ENCODE data around the gene SUGP2. TPM values are rescaled to one million over a fixed set of nuclear protein-coding genes. Genes with fewer than 3 reads are reported as not detected.

The SUGP2 gene
- total RNA-seq, 1 experiment from 2014 or later, result 95.2 TPM

DNA sequence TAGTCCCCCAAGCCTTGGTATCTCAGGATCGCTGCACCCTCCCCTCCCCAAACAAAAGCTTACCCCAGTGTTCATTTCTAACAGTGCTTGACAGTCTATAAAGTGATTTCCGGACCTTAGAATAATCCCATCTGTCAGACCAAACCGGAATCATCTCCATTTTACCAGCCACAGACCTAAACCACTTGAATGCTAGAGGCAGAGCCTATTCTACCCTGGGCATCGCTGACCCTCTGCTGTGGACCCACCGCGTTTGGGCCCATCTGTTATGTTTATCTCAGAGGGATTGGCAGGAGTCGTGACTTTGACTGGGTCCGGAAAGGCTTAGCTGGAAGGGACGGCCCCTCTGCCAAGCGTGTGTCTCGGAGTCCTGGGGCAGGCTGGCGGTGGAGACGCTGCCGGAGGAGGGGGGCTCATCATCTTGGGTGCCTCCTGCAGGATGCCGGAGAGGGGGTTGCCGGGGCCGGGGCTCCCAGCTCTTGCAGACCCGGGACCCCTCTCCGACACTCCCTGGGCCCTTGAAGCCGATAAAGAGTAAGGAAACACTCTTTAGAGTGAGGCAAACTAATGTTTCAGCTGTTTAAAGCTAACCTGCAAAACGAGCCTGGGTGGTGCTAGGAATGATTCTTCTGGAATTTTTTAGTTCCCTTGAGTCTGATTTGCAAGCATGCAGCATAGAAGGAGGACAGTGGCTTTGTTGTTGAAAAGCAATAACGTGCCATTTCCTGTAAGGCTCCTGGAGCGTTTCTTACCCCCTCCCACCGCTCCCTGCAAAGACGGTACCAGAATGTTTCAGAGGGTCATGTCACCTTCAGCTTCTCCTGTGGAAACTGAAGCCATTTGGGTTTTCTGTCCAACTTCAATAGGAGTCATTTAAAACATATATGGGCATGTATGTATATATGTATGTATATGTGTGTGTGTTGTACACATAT is 31.8 kb upstream of the SUGP2 start:
- peaks cover 20 to 21% of the 10 kb centered on the region in 2 experiments for H3K4me1 Mint-ChIP-seq

More for the DNA sequence above, 31.8 kb upstream of the SUGP2 start:
- peaks cover 53% of the 10 kb centered on the region for H3K27me3 Mint-ChIP-seq (ENCODE audit: low read depth)
- TF ChIP-seq, protein P1, sequence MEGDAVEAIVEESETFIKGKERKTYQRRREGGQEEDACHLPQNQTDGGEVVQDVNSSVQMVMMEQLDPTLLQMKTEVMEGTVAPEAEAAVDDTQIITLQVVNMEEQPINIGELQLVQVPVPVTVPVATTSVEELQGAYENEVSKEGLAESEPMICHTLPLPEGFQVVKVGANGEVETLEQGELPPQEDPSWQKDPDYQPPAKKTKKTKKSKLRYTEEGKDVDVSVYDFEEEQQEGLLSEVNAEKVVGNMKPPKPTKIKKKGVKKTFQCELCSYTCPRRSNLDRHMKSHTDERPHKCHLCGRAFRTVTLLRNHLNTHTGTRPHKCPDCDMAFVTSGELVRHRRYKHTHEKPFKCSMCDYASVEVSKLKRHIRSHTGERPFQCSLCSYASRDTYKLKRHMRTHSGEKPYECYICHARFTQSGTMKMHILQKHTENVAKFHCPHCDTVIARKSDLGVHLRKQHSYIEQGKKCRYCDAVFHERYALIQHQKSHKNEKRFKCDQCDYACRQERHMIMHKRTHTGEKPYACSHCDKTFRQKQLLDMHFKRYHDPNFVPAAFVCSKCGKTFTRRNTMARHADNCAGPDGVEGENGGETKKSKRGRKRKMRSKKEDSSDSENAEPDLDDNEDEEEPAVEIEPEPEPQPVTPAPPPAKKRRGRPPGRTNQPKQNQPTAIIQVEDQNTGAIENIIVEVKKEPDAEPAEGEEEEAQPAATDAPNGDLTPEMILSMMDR (conservative IDR thresholded peaks at IDR 0.05), result no peak
- Histone ChIP-seq H3K27me3 (ENCODE audit: insufficient read depth, low read length) (peaks cover 11% of the 10 kb centered on the region; the same call in 1 of the 2 replicates), H3K56ac (ENCODE audit: insufficient read length, low read depth, low read length) (no peak overlapping the region), H3K14ac (ENCODE audit: insufficient read depth, low read length) (no peak overlapping the region; the same call in 1 of the 2 replicates), H3K18ac (ENCODE audit: insufficient read length, low read depth, low read length) (no peak overlapping the region), H3K23ac (ENCODE audit: insufficient read length, low read depth, low read length) (no peak overlapping the region), H2BK15ac (ENCODE audit: low read depth, low read length) (no peak overlapping the region), H4K91ac (ENCODE audit: insufficient read length, low read depth, low read length) (no peak overlapping the region), H3K79me2 (ENCODE audit: insufficient read depth, low read length) (no peaks in the 10 kb centered on the region), H3K4me2 (ENCODE audit: insufficient read depth, insufficient read length, low read length) (peak overlapping the region; percentile 38), H3K4me1 (ENCODE audit: insufficient read depth, low read length) (peaks cover 3% of the 10 kb centered on the region; the same call in 1 of the 2 replicates), H3T11ph (ENCODE audit: low read length) (no peak overlapping the region), H4K8ac (replicated peaks; ENCODE audit: insufficient read length, low read depth, low read length) (no peak overlapping the region), H3K27ac (ENCODE audit: insufficient read length, low read depth, low read length) (no peak overlapping the region), H3K4ac (ENCODE audit: low read depth, low read length) (no peak overlapping the region), H4K20me1 (ENCODE audit: control insufficient read depth, insufficient read depth, insufficient read length) (no peaks in the 10 kb centered on the region), H2BK20ac (ENCODE audit: low read depth, low read length, poor library complexity, severe bottlenecking) (no peak overlapping the region), H4K5ac (ENCODE audit: insufficient read length, low read depth, low read length) (no peak overlapping the region), H3K79me1 (ENCODE audit: insufficient read depth, low read depth, low read length, poor library complexity, severe bottlenecking) (no peaks in the 10 kb centered on the region), H3K9ac (ENCODE audit: extremely low read depth, insufficient read length, low read length) (no peak overlapping the region), H2AFZ (ENCODE audit: low read length) (no peak overlapping the region), H2AK5ac (ENCODE audit: insufficient read length, low read length) (no peak overlapping the region), H2BK5ac (ENCODE audit: insufficient read length, low read length) (no peak overlapping the region), H3K23me2 (ENCODE audit: insufficient read length, low read depth, low read length, poor library complexity, severe bottlenecking) (peaks cover 4% of the 10 kb centered on the region), H2BK12ac (ENCODE audit: insufficient read length, low read depth, low read length) (no peak overlapping the region), H2BK120ac (ENCODE audit: low read depth, low read length, poor library complexity, severe bottlenecking) (no peak overlapping the region), H3K9me3 (ENCODE audit: control insufficient read depth, low read depth, low read length) (no peaks in the 10 kb centered on the region)
- DNase-seq, result no peak
- no CpG with 5 or more reads among the region's 25 CpGs for WGBS (ENCODE audit: extremely low coverage, insufficient read length, low lambda C conversion rate)
- H3K36me3 Mint-ChIP-seq (ENCODE audit: insufficient read depth in 1 of 3, low read depth in 3 of 3), result peaks cover 0 to 7% (median 0%) of the 10 kb centered on the region in 3 experiments; a peak in 1 of 7 replicates
- no peaks in the 10 kb centered on the region for H3K9me3 Mint-ChIP-seq
- H3K4me3 Mint-ChIP-seq, result peak overlapping the region; percentile 62 to 84
- H3K27ac Mint-ChIP-seq, result no peak overlapping the region
